Uterus (tissue), 2 donors: ENCODE measurements around the gene ANGPTL8.

Experiments
- POLR2A ChIP-seq, 2 donors: fragments of 450-650 bp; IDR thresholded peaks; one replicate each; pipeline ENCODE4 v1.6.1; 2016; ENCODE audit warnings: antibody characterized with exemption in 2 of 2, mild to moderate bottlenecking in 1 of 2, moderate library complexity in 1 of 2
- TF ChIP-seq, protein P1 (sequence below), 4 experiments: fragments of 200-600 bp in 2 of 4; fragments of 450-650 bp in 2 of 4; sonication (generic) in 2 of 4; IDR thresholded peaks; one replicate each; pipeline ENCODE4 v1.5.1; 2016 to 2019; ENCODE audit warnings: antibody characterized with exemption in 4 of 4, mild to moderate bottlenecking in 2 of 4, moderate library complexity in 1 of 4

DNA sequence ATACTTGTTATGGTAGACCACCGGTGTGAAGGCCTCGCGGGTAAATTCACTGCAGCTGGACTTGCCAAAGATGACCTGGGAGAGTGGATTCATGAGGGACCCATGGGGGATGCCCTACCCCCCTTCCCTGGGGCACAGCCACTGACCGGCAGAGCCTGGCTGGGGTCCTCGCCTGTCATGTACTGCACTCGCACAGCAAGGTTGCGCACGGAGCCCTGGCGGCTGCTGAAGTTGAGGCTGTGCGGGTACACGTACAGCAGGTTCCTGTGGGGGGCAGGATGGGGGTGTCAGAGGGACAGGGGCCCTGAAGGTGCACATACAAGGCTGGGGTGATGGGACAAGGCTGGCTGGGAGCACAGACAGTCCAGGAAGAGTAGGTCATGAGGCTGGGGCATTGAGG is 1.4 kb upstream of the ANGPTL8 start:
- TF ChIP-seq POLR2A (IDR thresholded peaks at IDR 0.05): no peak
- TF ChIP-seq, protein P1, sequence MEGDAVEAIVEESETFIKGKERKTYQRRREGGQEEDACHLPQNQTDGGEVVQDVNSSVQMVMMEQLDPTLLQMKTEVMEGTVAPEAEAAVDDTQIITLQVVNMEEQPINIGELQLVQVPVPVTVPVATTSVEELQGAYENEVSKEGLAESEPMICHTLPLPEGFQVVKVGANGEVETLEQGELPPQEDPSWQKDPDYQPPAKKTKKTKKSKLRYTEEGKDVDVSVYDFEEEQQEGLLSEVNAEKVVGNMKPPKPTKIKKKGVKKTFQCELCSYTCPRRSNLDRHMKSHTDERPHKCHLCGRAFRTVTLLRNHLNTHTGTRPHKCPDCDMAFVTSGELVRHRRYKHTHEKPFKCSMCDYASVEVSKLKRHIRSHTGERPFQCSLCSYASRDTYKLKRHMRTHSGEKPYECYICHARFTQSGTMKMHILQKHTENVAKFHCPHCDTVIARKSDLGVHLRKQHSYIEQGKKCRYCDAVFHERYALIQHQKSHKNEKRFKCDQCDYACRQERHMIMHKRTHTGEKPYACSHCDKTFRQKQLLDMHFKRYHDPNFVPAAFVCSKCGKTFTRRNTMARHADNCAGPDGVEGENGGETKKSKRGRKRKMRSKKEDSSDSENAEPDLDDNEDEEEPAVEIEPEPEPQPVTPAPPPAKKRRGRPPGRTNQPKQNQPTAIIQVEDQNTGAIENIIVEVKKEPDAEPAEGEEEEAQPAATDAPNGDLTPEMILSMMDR (IDR thresholded peaks at IDR 0.05): no peak
